Glomerular visceral epithelial cell (primary cell): ENCODE results near the gene AATK.
"Not testable (repeated sequence)": the region's sequence is repeated elsewhere in the genome, so short reads cannot be mapped to it uniquely, and the experiment has no call there.

Experiments used
- DNase-seq: peaks from one replicate; pipeline ENCODE4 v3.0.0-alpha.2; 2016; ENCODE audit errors: extremely low spot score

AATK gene

GRCh38 chr17:81092518-81093095 is 73.4 kb downstream of the AATK start:
- DNase-seq = no peak

GRCh38 chr17:81091774-81092517 is 74.1 kb downstream of the AATK start:
- DNase-seq = no peak

- DNase-seq = no peak
These were observed 74.9 kb downstream of the AATK start for GRCh38 chr17:81091154-81091553.

- no peak for DNase-seq
These were observed 75.5 kb downstream of the AATK start for GRCh38 chr17:81090361-81091136.

DNA sequence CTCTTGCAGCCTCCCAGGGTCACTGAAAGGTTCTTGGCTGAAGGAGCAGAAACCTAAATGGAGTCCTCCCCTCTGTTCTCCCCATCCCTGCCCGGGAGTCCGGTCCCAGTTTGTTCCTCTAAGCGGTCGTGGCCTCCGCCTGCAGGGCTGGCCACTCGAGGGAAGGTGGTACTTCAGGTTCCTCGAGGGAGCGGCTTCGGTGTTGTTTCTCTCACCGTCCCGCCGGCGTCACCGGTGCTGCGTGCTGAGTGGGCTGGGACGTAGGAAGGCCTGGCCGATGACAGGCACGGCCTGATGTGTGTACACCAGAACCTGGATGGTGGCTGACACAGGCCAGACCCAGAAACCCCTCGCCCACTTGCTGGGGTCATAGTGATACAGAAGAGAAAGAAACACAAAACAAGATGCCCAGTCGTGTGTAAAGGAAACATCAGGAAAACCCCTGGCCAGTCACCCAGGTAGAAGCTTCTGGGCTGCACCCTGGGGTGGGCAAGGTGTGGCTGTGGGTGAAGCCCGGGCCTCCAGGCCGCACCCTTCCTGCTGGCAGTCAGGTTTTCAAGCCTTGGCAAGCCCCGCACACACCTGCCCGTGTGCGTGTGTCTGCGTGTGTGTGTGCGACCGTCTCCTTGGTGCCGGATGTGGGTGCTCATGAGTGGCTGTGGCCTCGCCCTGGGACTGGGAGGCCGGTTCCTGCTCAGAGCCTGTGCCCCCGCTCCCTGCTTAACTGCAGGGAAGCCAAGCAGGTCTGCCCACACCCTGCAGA is 79.1 kb downstream of the AATK start:
- DNase-seq = no peak

- no peak for DNase-seq
These were observed 80.6 kb downstream of the AATK start for GRCh38 chr17:81085420-81085911.

GRCh38 chr17:81084680-81085419 is 81.2 kb downstream of the AATK start:
- no peak for DNase-seq

DNA sequence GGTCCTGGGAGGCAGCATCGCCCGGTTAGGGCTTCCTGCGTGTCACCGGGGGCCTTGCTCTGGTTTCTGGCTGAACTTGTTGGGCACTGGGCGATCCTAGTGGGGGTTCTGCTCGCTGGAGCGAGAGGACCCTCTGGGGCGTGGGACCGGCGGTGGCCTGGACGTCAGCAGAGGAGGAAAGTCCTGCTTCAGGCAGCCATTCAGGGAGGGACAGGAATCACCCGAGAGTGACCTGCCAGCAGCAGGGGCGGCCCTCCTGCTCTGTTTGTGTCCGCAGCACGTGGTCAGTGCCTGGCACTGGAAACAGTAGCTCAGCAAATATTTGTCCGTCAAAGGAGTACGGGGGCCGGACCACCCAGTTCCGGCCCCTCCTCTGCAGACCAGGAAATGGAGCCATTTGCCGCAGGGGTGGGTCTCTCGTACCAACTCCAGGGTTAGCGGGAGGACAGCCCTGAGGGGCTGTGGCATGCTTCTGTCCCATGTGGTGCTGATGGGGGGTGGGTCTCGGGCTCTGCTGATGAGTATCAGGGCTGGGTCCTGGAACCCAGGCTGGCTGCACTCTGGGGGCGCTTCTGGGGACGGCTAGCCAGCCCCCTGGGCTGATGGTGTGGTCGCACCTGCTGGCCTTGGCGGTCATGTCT is 82.8 kb downstream of the AATK start:
- DNase-seq = no peak

DNA sequence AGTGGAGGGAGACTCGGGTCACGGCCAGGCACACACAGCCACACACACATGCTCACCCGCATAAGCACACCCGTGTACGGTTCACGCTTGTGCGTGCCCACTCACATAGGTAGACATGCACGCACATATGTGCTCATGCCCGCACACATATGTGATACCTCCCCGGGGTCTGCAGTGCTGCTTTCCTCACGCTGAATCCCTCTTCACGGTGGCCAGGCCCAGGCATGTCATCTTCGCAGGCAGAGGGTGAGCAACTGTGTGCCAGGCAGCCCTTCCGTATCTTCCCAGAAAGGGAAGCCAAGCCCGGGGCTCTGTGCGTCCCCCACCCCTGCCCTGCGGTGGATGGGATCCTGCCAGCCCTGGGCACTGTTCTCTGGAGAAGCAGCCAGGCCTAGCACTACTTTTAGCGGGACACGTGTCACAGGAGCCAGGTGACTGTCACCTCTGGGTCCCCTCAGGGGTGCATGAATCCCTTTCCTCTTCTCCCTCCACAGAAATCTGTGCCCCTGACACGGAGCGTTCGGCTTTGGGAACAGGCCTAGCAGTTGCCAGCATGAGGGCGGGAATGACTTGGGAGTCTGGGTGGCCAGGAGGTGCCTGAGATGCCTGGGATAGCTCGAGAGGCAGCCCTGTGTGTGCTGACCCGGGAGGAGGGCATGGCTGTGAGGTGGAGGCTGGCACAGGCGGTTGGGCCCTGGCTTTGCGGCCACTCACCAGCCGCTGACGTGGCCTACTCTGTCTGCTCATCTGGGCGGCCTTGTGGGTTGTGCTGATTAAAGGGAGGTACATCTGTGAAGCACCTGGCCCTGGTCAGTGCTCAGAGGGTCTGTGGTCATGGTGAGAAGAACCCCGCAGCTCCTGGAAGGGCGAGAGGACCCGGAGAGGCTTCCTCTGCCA is 83.6 kb downstream of the AATK start:
- no peak for DNase-seq

- no peak for DNase-seq
These were observed 84.5 kb downstream of the AATK start for GRCh38 chr17:81081222-81082176.

DNA sequence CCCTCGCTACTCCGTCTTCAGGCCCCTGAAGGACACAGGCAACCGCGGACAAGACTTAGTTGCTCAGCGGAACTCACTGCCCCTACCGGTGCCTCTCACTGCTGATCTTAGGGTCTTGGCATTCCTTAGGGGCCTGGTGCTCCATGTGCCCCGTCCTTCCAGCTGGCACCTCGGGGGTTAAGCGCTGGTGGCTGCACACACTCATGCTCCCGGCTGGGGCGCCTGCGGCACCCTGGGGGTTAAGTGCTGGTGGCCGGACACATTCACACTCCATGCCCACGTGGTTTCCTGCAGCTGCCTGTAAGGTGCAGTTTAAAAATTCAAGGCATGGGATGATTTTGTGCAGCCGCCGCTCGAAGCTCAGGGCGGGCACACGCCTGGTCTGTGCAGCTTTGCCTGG is 86.0 kb downstream of the AATK start:
- DNase-seq = no peak

DNA sequence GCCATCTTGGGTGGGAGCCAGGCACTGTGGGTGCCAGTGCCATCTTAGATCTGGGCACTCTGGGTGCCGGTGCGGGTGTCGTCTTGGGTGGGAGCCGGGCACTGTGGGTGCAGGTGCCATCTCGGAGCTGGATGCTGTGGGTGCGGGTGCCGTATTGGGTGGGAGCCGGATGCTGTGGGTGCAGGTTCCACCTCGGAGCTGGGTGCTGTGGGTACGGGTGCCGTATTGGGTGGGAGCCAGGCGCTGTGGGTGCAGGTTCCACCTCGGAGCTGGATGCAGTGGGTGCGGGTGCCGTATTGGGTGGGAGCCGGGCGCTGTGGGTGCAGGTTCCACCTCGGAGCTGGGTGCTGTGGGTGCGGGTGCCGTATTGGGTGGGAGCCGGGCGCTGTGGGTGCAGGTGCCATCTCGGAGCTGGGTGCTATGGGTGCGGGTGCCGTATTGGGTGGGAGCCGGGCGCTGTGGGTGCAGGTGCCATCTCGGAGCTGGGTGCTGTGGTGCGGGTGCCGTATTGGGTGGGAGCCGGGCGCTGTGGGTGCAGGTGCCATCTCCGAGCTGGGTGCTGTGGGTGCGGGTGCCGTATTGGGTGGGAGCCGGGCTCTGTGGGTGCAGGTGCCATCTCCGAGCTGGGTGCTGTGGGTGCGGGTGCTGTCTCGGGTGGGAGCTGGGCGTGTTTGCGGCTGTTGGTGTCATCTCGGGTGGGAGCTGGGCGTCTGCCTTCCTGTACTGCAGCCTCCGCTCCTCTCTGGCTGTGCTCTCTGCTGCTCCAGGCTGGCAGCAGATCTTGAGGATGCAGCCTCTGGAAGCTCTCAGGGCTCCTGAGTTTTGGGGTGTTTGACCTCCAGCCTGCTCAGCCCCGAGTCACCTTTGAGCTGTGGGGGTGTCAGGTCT is 87.8 kb downstream of the AATK start:
- DNase-seq = not testable (repeated sequence)

GRCh38 chr17:81076141-81076679 is 89.8 kb downstream of the AATK start:
- DNase-seq = no peak

- DNase-seq = no peak
These were observed 90.7 kb downstream of the AATK start for GRCh38 chr17:81075307-81075706.

DNA sequence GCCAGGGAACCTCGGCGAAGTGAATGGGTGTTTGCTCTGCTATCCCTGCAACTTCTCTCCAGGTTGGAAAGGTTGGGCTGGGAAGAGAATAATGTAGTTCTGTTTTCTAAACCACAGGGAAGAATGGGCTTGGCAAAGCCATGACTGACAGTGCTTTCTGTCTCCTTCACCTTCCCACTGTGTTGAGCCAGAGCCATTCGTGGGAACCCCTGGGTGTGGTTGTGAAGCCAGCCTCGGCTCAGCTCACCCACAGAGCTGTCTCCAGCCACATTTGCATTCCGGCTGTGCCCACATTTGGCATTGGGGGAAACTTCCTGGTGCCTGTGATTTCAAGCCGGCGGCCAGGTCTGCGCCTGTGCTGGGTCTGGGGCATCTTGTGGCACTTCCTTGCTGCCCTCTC is 91.1 kb downstream of the AATK start:
- peak; percentile 56 for DNase-seq

GRCh38 chr17:81073967-81074839 is 91.8 kb downstream of the AATK start:
- DNase-seq = no peak
